H9 (cell line): ENCODE data around the gene TRMT1L. TPM values are rescaled to one million over a fixed set of nuclear protein-coding genes. Genes with fewer than 3 reads are reported as not detected.

ENCODE experiments used
- DNase-seq: peaks from one replicate; pipeline ENCODE4 v3.0.0-alpha.2; 2017
- H2AFZ ChIP-seq: one replicate; pipeline ENCODE4 v1.6.1; 2013; ENCODE audit warnings: mild to moderate bottlenecking, low read length, control low read depth, moderate library complexity
- H2AK5ac ChIP-seq: 2 replicates; pipeline ENCODE4 v1.6.1; 2013; ENCODE audit warnings: low read length, control low read depth, mixed read lengths; ENCODE audit not compliant: insufficient read length
- H2BK120ac ChIP-seq: one replicate; pipeline ENCODE4 v1.6.1; 2013; ENCODE audit warnings: low read depth, mild to moderate bottlenecking, low read length, control low read depth, inconsistent platforms; ENCODE audit not compliant: poor library complexity, severe bottlenecking
- H2BK12ac ChIP-seq: 2 replicates; pipeline ENCODE4 v1.6.1; 2013; ENCODE audit warnings: low read length, control low read depth, mixed read lengths, low read depth; ENCODE audit not compliant: insufficient read length
- H2BK15ac ChIP-seq: 2 replicates; pipeline ENCODE4 v1.6.1; 2013; ENCODE audit warnings: low read depth, low read length, control low read depth
- H2BK20ac ChIP-seq: one replicate; pipeline ENCODE4 v1.6.1; 2013; ENCODE audit warnings: low read depth, mild to moderate bottlenecking, low read length, control low read depth, inconsistent platforms; ENCODE audit not compliant: poor library complexity, severe bottlenecking
- H2BK5ac ChIP-seq: 2 replicates; pipeline ENCODE4 v1.6.1; 2013; ENCODE audit warnings: low read length, control low read depth, mixed read lengths; ENCODE audit not compliant: insufficient read length
- H3K14ac ChIP-seq: 2 replicates; pipeline ENCODE4 v1.6.1; 2013; ENCODE audit warnings: low read length, control low read depth; ENCODE audit not compliant: insufficient read depth
- H3K18ac ChIP-seq: 2 replicates; pipeline ENCODE4 v1.6.1; 2013; ENCODE audit warnings: low read depth, mild to moderate bottlenecking, mixed read lengths, low read length, control low read depth; ENCODE audit not compliant: insufficient read length
- H3K23ac ChIP-seq: 2 replicates; pipeline ENCODE4 v1.6.1; 2013; ENCODE audit warnings: low read length, control low read depth, mixed read lengths, low read depth; ENCODE audit not compliant: insufficient read length
- H3K23me2 ChIP-seq: 2 replicates; pipeline ENCODE4 v1.6.1; 2013; ENCODE audit warnings: low read depth, mild to moderate bottlenecking, mixed read lengths, low read length, control low read depth; ENCODE audit not compliant: insufficient read length, poor library complexity, severe bottlenecking
- H3K27ac ChIP-seq: 2 replicates; pipeline ENCODE4 v1.5.1; 2013; ENCODE audit warnings: low read length, control low read depth, mixed read lengths, low read depth; ENCODE audit not compliant: insufficient read length
- H3K27me3 ChIP-seq: 2 replicates; pipeline ENCODE4 v1.6.1; 2013; ENCODE audit warnings: low read length, control low read depth, inconsistent platforms; ENCODE audit not compliant: insufficient read depth
- H3K4ac ChIP-seq: 2 replicates; pipeline ENCODE4 v1.6.1; 2013; ENCODE audit warnings: low read depth, mild to moderate bottlenecking, control low read depth, inconsistent platforms, low read length, moderate library complexity
- H3K4me1 ChIP-seq: 2 replicates; pipeline ENCODE4 v1.6.1; 2013; ENCODE audit warnings: low read length, control low read depth, inconsistent platforms; ENCODE audit not compliant: insufficient read depth
- H3K4me2 ChIP-seq: 2 replicates; pipeline ENCODE4 v1.6.1; 2013; ENCODE audit warnings: low read length, control low read depth, mixed read lengths; ENCODE audit not compliant: insufficient read length, insufficient read depth
- H3K56ac ChIP-seq: 2 replicates; pipeline ENCODE4 v1.6.1; 2013; ENCODE audit warnings: low read depth, mild to moderate bottlenecking, mixed read lengths, low read length, control low read depth; ENCODE audit not compliant: insufficient read length
- H3K79me1 ChIP-seq: 2 replicates; pipeline ENCODE4 v1.6.1; 2013; ENCODE audit warnings: low read depth, mild to moderate bottlenecking, moderate library complexity, low read length, control low read depth, inconsistent platforms; ENCODE audit not compliant: insufficient read depth, poor library complexity, severe bottlenecking
- H3K79me2 ChIP-seq: 2 replicates; pipeline ENCODE4 v1.6.1; 2013; ENCODE audit warnings: low read length, control low read depth, inconsistent platforms; ENCODE audit not compliant: insufficient read depth
- H3K9ac ChIP-seq: 2 replicates; pipeline ENCODE4 v1.6.1; 2013; ENCODE audit warnings: low read length, control low read depth, mixed read lengths; ENCODE audit not compliant: insufficient read length; ENCODE audit errors: extremely low read depth
- H3K9me3 ChIP-seq: one replicate; pipeline ENCODE4 v1.6.1; 2013; ENCODE audit warnings: low read depth, low read length, inconsistent platforms; ENCODE audit not compliant: control insufficient read depth
- H3T11ph ChIP-seq: one replicate; pipeline ENCODE4 v1.6.1; 2013; ENCODE audit warnings: mild to moderate bottlenecking, low read length, control low read depth, inconsistent platforms
- H4K20me1 ChIP-seq: one replicate; pipeline ENCODE4 v1.6.1; 2013; ENCODE audit not compliant: control insufficient read depth, insufficient read length, insufficient read depth
- H4K5ac ChIP-seq: 2 replicates; pipeline ENCODE4 v1.6.1; 2013; ENCODE audit warnings: low read depth, mild to moderate bottlenecking, mixed read lengths, low read length, control low read depth; ENCODE audit not compliant: insufficient read length
- H4K8ac ChIP-seq: replicated peaks from 2 replicates; pipeline ENCODE4 v1.6.1; 2013; ENCODE audit warnings: low read length, control low read depth, mixed read lengths, low read depth; ENCODE audit not compliant: insufficient read length
- H4K91ac ChIP-seq: 2 replicates; pipeline ENCODE4 v1.6.1; 2013; ENCODE audit warnings: low read depth, mild to moderate bottlenecking, moderate library complexity, mixed read lengths, low read length, control low read depth; ENCODE audit not compliant: insufficient read length
- H3K27ac Mint-ChIP-seq, 3 experiments: 2 replicates in 2 of 3; 3 replicates in 1 of 3; pipeline ENCODE4 v1.8.0; 2020 to 2021; ENCODE audit warnings: mixed read lengths in 3 of 3, mild to moderate bottlenecking in 1 of 3, moderate library complexity in 1 of 3
- H3K27me3 Mint-ChIP-seq: 2 replicates; pipeline ENCODE4 v1.8.0; 2021; ENCODE audit warnings: low read depth, mild to moderate bottlenecking, moderate library complexity, mixed read lengths
- H3K36me3 Mint-ChIP-seq, 3 experiments: 2 replicates in 2 of 3; 3 replicates in 1 of 3; pipeline ENCODE4 v1.8.0; 2020 to 2021; ENCODE audit warnings: low read depth in 3 of 3, mixed read lengths in 3 of 3; ENCODE audit not compliant: insufficient read depth in 1 of 3
- H3K4me1 Mint-ChIP-seq, 2 experiments: 2 replicates each; pipeline ENCODE4 v1.8.0; 2020; ENCODE audit warnings: mixed read lengths in 2 of 2
- H3K4me3 Mint-ChIP-seq, 2 experiments: 2 replicates in 1 of 2; 3 replicates in 1 of 2; pipeline ENCODE4 v1.8.0; 2020 to 2021; ENCODE audit warnings: mild to moderate bottlenecking in 2 of 2, mixed read lengths in 2 of 2, moderate library complexity in 1 of 2
- H3K9me3 Mint-ChIP-seq, 2 experiments: 2 replicates in 1 of 2; 3 replicates in 1 of 2; pipeline ENCODE4 v1.8.0; 2020; ENCODE audit warnings: mild to moderate bottlenecking in 2 of 2, mixed read lengths in 2 of 2, moderate library complexity in 1 of 2
- CTCF ChIP-seq: fragments of 200-600 bp; sonication (generic); conservative IDR thresholded peaks from 3 replicates; pipeline ENCODE4 v1.8.0; 2021; ENCODE audit warnings: antibody characterized with exemption, mild to moderate bottlenecking
- WGBS: extraction: QIAGEN DNeasy Blood & Tissue Kit; methylation state at CpG from one replicate; pipeline ENCODE4 v1.1.7; 2013; ENCODE audit warnings: missing lambda C conversion rate, low lambda C conversion rate, mixed read lengths; ENCODE audit not compliant: insufficient read length; ENCODE audit errors: extremely low coverage; 5-methylcytosine and 5-hydroxymethylcytosine counted together
- total RNA-seq: library from RNA; stranded (reverse); gene quantifications from 2 replicates; pipeline ENCODE4 v1.2.1, GENCODE V29; 2021

TRMT1L gene
- total RNA-seq, 1 experiment from 2014 or later, result 17.9 TPM

- no peak overlapping the region for H3K27ac ChIP-seq
- no peak overlapping the region for H3K56ac ChIP-seq
- no CpG with 5 or more reads among the region's 4 CpGs for WGBS
- H3K79me2 ChIP-seq, result no peaks in the 10 kb centered on the region
- no peaks in the 10 kb centered on the region for H3K4me1 ChIP-seq
- Mint-ChIP-seq H3K36me3 (no peaks in the 10 kb centered on the region), H3K9me3 (no peaks in the 10 kb centered on the region), H3K27ac (no peak overlapping the region), H3K27me3 (no peaks in the 10 kb centered on the region), H3K4me3 (no peak overlapping the region), H3K4me1 (peaks cover 6 to 9% of the 10 kb centered on the region in 2 experiments; a peak in 3 of 4 replicates)
- H2BK20ac ChIP-seq, result no peak overlapping the region
- H3T11ph ChIP-seq, result no peak overlapping the region
- no peak overlapping the region for H2BK5ac ChIP-seq
- H3K23me2 ChIP-seq, result peaks cover 6% of the 10 kb centered on the region
- H4K20me1 ChIP-seq, result no peaks in the 10 kb centered on the region
- H3K9ac ChIP-seq, result no peak overlapping the region
- no peaks in the 10 kb centered on the region for H3K9me3 ChIP-seq
- H4K8ac ChIP-seq, result no peak overlapping the region
- no peak overlapping the region for H2AFZ ChIP-seq
- no peak overlapping the region for H3K4ac ChIP-seq
- no peak overlapping the region for H3K4me2 ChIP-seq
- no peak overlapping the region for H2BK12ac ChIP-seq
- H2BK120ac ChIP-seq, result no peak overlapping the region
- DNase-seq, result no peak
- no peak overlapping the region for H3K23ac ChIP-seq
- H3K27me3 ChIP-seq, result no peaks in the 10 kb centered on the region
- no peak for TF ChIP-seq CTCF
- H2BK15ac ChIP-seq, result no peak overlapping the region
- H3K18ac ChIP-seq, result no peak overlapping the region
- H2AK5ac ChIP-seq, result no peak overlapping the region
- no peak overlapping the region for H4K5ac ChIP-seq
- H3K14ac ChIP-seq, result no peak overlapping the region
- no peak overlapping the region for H4K91ac ChIP-seq
- H3K79me1 ChIP-seq, result no peaks in the 10 kb centered on the region
Observed at GRCh38 chr1:185162491-185162890, 5.7 kb upstream of the TRMT1L start.
